Activated CD8-positive, alpha-beta memory T cell treated with anti-CD3 and anti-CD28 coated beads, Interleukin-2, amount 50 U/mL, for 24 hours (primary cell): ENCODE results near the gene NTN1.
"Not testable (repeated sequence)": the region's sequence is repeated elsewhere in the genome, so short reads cannot be mapped to it uniquely, and the experiment has no call there.

Experiments
- DNase-seq: peaks from one replicate; pipeline ENCODE4 v3.0.0-alpha.2; 2020; ENCODE audit errors: extremely low read depth

The NTN1 gene

DNA sequence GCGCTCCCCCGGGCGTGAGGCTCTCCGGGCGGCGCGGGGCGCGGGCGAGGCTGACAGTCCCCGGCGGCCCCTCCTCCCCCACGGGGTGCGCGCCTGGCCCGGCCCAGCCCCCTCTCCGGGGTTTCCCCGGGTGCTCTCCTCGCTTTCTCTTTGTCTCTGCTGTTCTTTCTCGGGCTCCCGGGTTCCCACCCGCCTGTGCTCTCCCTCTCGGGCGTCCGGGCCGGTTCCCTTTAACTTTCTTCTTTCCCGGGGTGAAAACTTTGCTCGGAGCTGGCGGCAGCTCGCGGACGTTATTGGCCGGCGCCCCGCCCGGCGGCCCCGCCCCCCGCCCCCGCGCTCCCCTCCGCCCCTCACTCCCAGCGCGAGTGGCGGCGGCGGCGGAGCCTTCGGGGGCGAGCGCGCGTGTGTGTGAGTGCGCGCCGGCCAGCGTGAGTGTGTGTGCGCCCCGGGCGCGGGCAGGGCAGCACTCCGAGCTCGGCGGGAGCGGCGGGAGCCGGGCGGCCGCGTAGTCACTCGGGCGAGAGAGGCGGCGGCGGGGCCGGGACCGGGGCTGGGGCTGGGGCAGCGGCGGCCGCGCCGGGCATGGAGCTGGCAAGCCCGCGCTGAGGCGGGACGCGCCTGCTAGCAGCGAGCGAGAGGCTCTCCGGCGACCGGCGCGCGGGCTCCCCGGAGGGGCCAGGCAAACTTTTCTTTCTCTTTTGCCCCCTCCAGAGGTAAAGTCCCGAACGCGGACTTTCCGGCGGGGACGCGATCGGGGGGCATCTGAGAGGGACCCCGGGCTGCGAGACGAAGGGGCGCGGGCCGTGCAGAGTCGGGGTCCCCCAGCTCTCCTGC is at the start of gene NTN1:
NTN1 (plus strand) TSS at position 353 of the 834 bp plus-strand sequence. CDS start 864 bp downstream, outside the sequence.
- DNase-seq: peak; percentile 8

DNA sequence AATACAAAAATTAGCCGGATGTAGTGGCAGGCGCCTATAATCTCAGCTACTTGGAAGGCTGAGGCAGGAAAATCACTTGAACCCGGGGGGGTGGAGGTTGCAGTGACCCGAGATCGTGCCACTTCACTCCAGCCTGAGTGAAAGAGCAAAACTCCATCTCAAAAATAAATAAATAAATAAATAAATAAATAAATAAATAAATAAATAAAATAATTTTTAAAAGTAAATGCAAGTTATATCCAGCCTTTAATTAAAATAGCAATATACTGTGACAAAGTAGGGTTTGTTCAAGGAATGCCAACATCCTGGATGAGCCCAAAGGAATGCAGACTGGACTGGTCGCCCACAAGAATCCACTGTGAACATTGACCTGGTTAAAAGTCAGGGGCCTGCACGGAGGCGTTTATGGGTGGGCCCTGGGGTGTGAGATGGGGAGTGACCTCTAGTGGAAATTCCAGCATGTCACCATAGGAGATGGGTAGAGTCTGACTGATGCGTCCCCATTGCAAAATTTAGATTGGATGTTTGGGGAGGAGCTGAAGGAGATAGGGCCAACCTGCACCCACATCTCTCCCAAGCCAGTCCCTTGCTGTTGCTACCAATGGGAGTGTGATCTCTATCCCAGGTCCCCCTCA is 46.1 kb upstream of the NTN1 start:
- no peak for DNase-seq

DNA sequence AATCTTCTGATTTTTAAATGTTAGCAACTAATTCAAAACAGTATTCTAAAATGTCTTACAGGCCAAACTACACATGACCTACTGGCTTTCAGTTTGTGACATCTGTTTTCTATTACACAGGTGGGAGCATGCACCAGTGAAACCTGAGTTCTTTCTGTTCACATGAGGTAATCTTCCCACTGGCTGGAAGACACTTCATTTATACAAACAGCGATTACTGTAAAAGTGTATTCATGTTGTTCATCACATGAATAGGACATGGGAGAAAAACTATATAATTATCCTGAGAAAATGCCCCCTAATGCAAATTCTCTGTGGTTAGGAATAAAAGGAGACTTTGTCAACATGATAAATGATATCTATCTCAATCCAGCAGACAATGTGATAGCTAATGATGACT is 44.7 kb upstream of the NTN1 start:
- no peak for DNase-seq

DNA sequence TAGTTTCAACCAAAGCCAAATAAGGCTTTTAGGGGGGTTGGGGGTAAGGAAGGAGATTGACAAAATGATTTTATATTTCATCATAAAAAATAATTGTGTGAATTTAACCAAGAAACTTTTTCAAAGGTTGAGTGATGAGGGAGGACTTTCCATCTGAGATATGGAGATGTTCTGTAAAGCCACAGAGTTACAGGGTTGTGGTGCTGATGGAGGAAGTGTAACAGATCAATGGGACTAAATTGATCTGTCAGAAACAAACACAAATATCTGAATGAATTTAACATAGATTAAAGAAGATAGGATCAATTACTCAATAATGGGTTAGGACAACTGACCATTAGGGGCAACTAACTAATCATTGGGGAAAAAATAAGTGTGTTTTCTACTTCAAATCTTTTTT is 41.6 kb upstream of the NTN1 start:
- DNase-seq: no peak

DNA sequence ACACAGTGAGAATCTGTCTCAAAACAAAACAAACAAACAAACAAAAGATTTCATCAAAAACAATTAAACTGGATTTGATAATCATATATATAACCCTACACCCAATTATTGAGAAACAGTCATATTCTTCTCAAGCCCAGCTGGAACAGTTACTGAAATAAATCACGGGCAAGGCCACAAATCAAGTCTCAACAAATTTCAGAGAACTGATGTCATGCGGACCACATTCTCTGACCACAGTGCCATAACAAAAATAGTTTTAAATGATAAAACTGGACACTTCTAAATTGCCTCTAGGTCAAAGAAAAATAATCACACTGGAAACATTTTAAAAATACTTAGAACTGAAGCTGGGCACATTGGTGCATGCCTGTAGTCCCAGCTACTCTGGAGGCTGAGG is 39.9 kb upstream of the NTN1 start:
- no peak for DNase-seq

DNA sequence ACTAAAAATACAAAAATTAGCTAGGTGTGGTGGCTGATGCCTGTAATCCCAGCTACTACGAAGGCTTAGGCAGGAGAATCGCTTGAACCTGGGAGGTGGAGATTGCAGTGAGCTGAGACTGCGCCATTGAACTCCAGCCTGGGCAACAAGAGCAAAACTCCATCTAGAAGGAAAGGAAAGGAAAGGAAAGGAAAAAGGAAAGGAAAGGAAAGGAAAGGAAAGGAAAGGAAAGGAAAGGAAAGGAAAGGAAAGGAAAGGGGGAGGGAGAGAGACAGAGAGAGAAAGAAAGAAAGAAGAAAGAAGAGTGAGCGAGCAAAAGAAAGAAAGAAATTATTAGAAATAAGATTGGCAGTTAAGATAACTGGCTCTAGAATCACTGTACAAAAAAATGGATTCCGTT is 37.1 kb upstream of the NTN1 start:
- not testable (repeated sequence) for DNase-seq

DNA sequence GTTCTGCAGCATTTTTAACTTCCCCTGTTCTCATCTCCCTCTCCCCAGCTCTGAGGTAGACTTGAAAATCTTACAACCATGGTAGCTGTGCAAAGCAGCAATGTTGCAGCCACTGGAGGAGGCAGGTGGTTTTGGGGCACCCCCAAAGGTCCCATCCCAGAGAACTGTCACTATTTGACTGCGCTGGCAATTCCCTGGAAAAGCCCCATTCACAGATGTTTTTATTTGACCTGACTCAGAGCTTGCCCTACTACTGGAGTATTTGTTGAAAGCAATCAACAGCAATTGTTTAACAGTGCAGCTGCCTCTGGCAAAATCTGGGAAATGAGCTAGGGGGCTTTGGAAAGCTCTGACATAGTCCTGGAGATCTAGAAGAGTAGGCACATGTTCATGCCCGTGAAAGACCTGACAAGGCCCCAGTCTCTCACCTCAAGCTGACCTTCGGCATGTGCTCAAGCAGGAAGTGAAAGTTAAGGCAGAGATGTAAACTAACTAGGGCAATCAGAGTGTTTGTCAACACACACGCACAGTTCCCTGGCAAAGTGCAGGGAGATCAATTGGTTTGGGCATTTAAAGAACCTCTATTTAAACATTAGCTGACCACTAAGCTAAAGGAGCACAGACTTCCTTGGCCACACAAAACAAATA is 36.1 kb upstream of the NTN1 start:
- DNase-seq: no peak

DNA sequence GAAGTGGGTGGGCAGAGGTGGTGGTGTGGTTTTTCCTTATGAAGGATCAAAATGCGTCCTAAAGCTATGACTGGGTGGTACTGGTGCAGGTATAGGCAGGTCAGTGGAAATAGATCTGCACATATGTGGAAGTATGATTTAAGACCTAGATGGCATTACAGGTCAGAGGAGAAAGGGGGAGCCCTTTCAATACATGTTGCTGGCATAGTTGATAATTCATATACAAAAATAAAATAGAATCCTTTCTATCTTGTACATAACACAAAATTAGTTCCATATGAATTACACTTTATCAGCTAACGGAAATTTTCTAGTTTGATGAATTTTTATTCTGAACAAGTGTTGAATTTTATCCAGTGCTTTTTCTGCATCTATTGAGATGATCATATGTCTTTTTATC is 35.0 kb upstream of the NTN1 start:
- DNase-seq: no peak

DNA sequence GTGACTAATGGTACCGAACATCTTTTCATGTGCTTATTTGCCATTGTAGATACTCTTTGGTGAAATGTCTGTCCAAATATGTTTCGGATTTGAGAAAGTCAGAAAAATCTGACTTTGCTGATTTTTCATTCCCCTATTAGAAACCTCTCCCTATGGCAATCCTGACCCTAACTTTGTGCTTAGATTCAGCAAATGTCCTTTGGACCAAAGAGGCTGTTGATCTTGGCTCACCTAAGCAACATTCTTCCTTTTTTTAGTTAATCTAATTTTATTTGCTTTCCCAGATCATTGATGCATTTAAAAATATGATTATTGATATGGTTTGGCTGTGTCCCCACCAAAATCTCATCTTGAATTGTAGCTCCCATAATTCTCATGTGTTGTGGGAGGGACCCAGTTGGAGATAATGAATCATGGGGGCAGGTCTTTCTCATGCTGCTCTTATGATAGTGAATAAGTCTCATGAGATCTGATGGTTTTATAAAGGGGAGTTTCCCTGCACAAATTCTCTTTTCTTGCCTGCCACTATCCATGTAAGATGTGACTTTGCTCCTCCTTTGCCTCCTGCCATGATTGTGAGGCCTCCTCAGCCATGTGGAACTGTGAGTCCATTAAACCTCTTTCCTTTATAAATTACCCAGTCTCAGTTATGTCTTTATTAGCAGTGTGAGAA is 32.9 kb upstream of the NTN1 start:
- DNase-seq: not testable (repeated sequence)

DNA sequence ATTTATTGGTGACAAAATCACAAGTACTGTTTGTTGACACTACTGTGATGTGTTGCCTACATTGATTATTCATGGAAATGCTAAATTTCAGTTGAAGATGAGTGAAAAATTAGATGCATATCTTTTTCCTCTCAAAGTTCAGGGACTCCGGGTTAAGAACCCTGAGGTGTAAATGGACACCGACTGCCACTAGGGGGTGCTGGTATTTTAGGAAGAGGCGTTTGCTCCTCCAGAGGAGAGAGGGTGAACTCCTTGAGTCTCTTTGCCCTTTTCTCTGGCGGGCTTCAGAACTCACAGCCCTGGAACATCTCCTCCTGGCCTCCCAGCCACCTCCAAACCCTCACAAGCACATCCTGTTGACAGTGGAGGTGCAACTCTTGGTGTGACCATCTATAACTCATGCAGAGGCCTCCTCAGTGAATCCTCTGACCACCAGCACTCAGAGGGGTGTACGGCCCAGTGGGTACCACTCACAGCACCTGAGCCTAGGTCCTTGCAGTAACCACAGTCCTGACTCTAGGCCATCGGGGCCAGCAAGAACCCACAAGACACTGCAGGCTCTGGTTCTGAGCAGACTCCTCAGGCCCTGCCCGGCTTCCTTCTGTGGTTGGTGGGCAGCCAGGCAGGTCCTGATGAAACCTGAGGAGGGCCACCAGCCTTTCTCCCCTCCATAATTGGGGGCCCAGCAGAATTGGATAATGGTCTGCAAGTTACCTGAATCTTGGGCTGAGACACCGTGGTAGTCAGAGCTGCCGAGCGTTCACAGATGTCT is 29.6 kb upstream of the NTN1 start:
- DNase-seq: peak; percentile 34

DNA sequence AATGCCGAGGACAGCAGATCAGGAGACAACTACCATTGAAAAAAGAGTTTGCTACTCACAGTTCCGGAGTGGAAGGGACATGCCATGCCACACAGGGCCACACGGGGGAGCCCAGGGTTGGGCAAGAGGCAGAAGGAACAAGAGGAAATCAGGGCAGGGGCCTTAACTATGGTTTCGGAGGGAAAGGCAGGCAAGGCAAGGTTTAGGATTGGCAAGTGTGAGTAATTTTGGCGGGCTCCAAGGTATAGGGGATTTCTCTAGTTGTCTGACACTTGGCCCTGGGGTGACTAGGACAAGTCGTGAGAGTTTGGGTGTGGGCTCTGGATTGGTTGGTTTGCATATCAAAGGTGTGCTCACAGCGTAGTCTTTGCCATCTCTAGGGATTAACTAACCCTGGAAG is 27.0 kb upstream of the NTN1 start:
- peak; percentile 18 for DNase-seq

DNA sequence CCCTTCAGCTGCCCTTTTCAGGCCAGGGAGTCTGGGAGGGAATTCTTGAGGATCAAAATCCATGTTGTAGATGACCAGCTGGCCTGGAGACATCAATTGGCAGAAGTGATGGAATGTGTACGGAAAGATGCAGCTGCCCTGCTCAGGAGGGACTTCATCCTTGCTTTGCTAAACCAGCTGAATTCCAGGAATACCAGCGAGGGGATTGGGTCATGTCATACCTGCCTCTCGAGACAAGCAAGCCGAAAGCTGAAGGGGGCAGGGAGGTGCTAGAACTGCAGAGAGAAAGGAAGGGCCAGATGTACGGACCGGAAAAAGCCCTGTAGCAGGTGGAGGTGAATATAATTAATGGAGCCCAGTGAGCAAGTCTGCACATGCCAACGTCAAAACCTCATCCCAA is 25.6 kb upstream of the NTN1 start:
- no peak for DNase-seq

DNA sequence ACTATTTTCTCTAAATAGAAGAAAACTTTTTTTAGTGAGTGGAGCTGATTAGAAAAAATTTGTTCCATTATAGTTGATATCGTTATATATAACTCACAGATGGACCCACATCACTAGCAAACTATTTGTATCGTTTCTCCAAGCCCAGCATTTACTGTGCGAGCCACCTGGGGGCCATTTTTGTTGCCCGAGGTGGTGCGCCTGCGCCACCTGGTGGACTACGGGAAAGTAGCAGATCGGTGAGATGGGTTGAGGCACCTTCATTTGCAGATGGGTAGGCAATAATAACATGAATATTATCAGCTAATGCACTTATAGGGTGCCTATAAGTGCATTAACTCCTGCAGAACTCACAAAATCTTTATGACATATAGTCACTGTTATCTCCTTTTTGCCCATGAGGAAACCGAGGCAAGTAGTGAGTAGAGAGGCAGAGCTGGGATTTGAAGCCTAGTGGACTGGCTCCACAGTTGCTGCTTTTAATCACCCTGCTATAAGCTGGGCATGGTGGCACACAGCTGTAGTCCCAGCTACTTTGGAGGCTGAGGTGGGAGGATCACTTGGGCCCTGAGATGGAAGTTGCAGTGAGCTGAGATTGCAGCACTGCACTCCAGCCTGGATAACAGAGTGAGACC is 23.2 kb upstream of the NTN1 start:
- peak; percentile 49 for DNase-seq

DNA sequence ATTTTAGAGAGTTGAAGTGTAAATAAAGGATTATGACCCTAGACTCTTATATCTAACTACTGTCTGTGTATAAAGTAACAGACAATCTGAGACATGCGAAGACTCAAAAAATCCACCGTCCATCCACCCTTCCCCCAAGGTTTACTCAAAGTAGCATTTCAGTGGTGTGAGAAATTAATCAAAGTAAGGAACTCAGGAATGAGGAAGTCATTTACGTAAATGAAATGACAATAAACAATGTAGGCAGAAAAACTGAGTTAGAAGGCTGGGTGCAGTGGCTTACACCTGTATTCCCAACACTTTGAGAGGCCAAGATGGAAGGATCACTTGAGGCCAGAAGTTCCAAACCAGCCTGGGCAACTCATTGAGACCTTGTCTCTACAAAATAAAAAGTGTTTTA is 19.8 kb upstream of the NTN1 start:
- DNase-seq: no peak

DNA sequence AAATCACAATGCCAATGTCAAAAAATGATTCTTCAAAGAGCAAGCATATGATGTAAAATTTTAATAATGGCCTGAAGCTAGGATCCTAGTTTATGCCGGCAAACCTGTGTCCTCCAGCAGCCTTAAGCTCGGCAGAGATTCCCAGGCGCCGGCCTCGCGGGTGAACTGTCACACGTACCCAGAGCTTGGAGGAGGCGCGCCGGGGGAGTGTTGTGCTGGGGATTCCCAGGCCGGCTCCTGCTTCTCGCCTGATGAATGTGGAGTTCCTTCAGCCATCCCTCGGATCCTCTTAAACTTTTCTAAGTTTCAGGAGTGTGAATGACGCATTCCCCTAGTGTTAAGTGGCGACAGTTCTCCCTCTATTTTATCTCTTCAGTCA is 19.1 kb upstream of the NTN1 start:
- DNase-seq: no peak

DNA sequence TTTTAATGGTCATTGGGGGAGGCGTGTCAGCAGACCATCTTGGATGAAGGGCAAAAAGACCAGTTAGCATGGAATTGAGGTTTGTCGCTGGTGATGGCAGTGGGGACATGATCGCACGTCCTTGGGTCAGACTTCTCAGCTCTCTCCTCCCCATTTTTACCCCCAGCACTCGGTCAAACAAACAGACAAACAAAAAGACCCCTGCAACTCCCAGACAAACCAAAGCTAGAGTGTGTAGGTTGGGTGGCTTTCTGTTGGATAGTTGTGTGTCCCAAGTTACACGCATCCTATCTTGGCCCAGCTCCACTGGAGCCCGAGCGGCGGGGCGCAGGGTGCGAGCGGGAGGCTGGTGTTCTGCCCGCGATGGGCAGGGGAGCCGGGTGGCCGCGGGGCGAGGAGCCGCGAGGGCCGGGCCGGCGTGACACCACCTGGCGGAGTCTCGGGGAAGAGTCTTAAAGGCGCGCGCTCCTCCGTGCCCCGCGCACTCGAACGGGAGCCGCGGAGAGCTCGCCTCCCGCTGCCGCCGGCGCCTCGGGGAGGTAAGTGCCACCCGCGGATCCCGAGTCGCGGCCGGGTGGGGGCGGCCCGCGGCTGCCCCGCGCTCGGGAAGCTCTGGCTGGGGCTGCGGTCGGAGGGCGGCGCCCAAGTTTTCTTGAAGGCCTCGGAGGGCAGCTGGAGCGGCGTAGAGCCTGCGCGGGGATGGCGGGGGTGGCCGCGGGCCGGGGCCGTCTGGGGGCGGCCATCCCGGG is 18.5 kb upstream of the NTN1 start:
- no peak for DNase-seq

DNA sequence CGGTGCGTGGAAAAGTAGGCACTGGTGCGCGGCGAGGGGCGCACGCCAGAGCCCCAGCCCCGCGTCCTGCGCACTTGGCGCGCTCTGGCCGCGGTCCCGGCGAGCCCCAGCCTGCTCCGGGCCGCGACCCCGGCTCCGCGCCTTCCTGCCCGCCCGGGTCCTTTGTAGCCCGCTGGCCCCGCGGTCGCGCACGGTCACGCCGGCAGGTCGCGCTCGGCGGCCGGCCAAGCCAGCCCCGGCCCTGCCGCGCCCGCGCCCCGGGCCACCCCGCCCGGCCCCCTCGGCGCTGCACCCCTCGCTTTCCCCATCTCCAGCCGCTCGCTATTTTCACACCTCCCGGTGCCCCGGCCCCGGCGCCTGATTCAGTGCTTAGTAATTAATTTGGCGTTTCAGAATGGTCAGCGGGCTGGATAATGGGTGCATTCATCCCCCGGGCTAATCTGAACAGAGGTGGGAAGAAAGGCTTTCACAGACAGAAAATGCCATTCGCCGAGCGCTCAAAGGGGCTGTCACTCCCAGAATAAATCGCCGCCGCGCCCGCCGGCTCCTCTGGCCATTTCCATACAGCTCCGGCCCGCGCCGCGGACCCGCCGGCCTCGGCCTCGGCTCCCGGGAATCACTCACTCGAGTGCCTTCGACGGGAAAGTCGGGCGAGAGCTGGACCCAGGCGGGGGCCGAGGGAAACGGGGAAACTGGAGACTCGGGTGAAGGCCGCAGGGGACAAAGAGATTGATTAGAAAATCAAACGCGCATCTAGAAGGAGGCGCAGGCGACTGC is 17.8 kb upstream of the NTN1 start:
- DNase-seq: no peak

DNA sequence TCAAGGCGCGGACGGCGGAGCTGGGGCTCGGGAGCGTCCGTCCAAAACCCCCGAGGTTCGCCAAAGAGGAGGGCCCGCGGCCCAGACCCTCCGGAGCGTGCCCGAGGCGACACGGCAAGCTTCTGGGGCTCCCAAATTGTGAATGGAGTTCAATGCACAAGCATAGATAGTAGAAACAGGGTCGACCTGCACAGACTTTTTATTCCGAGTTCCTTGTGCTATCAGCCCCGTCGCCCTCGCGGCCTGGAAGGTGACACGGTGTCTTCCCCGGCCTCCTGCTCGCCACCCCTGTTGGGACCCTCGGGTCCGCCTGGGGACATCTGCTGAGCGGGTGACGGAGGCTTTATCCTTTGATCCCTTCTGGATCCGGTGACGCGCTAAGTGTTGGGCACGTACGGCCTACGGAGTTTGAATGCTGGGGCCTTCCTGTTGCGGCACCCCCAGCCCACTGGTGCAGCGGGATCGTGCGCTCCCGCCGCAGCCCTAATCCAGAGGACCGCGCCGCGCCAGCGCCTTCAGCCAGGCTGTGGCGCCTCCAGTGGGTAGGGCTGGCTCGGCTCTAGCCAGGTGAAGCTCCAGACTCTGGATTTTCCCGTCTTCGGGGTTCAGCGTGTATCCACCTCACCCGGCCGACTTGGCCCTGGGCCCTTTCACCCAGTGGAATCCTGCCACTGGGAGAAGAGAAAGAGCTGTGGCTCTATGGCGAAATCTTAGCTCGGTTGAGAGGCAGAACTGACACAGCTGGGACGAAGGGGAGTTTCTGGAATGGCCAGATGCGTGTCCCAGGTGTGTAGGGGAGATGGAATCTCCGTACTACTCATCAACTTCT is 17.0 kb upstream of the NTN1 start:
- DNase-seq: no peak

DNA sequence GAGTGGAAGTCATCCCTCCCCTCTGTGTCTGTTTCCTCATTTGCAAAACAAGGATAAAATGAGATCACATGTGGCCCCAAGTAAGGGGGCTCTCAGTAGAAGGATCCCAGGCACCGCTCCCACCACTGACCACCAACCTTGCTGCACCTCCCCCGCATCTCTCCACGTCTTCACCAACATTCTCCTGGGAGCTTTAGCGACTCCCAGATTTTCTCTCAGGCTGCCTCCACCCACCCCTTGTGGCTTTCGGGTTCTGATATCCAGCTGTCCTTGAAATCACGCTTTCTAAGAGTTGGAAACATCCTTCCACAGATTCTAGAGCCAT is 16.4 kb upstream of the NTN1 start:
- no peak for DNase-seq
